Measurements from ENCODE around the gene RASSF4. TPM values are rescaled to one million over a fixed set of nuclear protein-coding genes. Genes with fewer than 3 reads are reported as not detected.
A peak's percentile ranks its signal among the peaks of the same experiment; 100 is the strongest.

RASSF4 gene
- total RNA-seq, 3 donors from 2014 or later = 20.0 to 50.6 (median 32.3) TPM

- TF ChIP-seq, protein P1, sequence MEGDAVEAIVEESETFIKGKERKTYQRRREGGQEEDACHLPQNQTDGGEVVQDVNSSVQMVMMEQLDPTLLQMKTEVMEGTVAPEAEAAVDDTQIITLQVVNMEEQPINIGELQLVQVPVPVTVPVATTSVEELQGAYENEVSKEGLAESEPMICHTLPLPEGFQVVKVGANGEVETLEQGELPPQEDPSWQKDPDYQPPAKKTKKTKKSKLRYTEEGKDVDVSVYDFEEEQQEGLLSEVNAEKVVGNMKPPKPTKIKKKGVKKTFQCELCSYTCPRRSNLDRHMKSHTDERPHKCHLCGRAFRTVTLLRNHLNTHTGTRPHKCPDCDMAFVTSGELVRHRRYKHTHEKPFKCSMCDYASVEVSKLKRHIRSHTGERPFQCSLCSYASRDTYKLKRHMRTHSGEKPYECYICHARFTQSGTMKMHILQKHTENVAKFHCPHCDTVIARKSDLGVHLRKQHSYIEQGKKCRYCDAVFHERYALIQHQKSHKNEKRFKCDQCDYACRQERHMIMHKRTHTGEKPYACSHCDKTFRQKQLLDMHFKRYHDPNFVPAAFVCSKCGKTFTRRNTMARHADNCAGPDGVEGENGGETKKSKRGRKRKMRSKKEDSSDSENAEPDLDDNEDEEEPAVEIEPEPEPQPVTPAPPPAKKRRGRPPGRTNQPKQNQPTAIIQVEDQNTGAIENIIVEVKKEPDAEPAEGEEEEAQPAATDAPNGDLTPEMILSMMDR (IDR thresholded peaks at IDR 0.05) = peak; percentile 82
- DNase-seq (peak; percentile 87 to 99 (median 95)), ATAC-seq (peak; percentile 94)
- Histone ChIP-seq H3K4me3 (no peak overlapping the region), H3K9me3 (no peaks in the 10 kb centered on the region), H3K36me3 (ENCODE audit: low read depth) (no peaks in the 10 kb centered on the region), H3K4me1 (ENCODE audit: low read depth) (peaks cover 2% of the 10 kb centered on the region)
- intact Hi-C loops (cut with DNase I, micrococcal nuclease) = loop anchor here in 1 of 2 donors (2.0 kb wide), 1 partner anchor 42 kb away; no protein-coding TSS in a partner anchor
Observed at GRCh38 chr10:44932517-44933450, 26.8 kb upstream of the RASSF4 start.

GRCh38 chr10:44933451-44934321 lies 25.9 kb upstream of the RASSF4 start:
- Histone ChIP-seq H3K4me1 (ENCODE audit: low read depth) (peaks cover 2% of the 10 kb centered on the region), H3K36me3 (ENCODE audit: low read depth) (no peaks in the 10 kb centered on the region), H3K4me3 (no peak overlapping the region), H3K9me3 (no peaks in the 10 kb centered on the region)
- TF ChIP-seq, protein P1 (IDR thresholded peaks at IDR 0.05) = no peak
- DNase-seq (no peak), ATAC-seq (no peak)
- intact Hi-C loops (cut with DNase I, micrococcal nuclease) = loop anchor here in 1 of 2 donors (2.0 kb wide), 1 partner anchor 41 kb away; no protein-coding TSS in a partner anchor

GRCh38 chr10:44934416-44935200 lies 25.0 kb upstream of the RASSF4 start:
- Histone ChIP-seq H3K36me3 (ENCODE audit: low read depth) (no peaks in the 10 kb centered on the region), H3K4me3 (no peak overlapping the region), H3K4me1 (ENCODE audit: low read depth) (peaks cover 2% of the 10 kb centered on the region), H3K9me3 (no peaks in the 10 kb centered on the region)
- TF ChIP-seq, protein P1 (IDR thresholded peaks at IDR 0.05) = no peak
- ATAC-seq (no peak), DNase-seq (no peak)
- intact Hi-C loops (cut with DNase I, micrococcal nuclease) = no loop called here

DNA sequence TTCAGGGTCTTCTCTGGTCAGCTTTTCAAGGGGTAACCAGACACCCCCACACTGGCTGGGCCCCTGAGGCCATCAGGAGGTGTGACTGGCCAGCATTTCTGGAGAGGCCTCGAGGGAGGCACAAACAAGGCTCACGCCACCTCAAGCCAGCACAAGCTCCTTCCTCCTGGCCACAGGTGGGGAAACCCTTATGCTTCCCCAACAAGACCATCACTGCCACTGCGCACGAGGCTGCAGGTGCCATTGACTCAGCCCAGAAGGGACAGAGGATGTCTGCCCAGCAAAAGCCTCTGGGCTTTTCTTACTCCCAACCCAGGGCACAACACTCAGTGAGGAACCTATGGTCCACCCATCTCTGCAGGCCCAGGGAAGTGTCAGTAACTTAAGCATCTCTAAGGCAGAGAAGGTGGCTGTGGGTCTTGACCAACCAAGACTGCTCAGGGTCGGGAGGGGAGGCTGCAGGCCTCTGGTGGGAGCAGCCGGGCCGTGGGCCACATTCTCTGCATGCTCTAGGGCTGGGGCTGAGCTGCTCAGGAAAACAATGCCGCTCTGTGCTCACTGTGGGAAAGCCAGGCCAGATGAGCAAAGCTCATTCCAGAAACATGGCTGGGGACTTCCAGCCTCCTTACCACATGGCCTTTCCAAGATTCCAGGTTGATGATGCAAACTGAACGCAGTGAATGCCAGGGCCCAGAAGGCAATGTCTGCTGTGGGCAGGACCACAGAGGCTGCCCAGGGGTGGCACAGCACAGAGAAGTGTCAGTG lies 24.2 kb upstream of the RASSF4 start:
- H3K9me3 ChIP-seq = no peaks in the 10 kb centered on the region
- intact Hi-C loops (cut with DNase I, micrococcal nuclease) = no loop called here
- ATAC-seq (no peak), DNase-seq (no peak)
- peaks cover 3% of the 10 kb centered on the region for H3K4me1 ChIP-seq (ENCODE audit: low read depth)
- no peaks in the 10 kb centered on the region for H3K36me3 ChIP-seq (ENCODE audit: low read depth)
- H3K4me3 ChIP-seq = no peak overlapping the region
- TF ChIP-seq, protein P1 (IDR thresholded peaks at IDR 0.05) = no peak

Measured in mucosa of descending colon (tissue), 3 donors.